ENCODE results near the gene SUPV3L1.

Gene SUPV3L1

GRCh38 chr10:69201045-69201444 lies 21.0 kb downstream of the SUPV3L1 start:
- DNase-seq = no peak

GRCh38 chr10:69202332-69202731 lies 22.3 kb downstream of the SUPV3L1 start:
- DNase-seq = no peak

GRCh38 chr10:69208761-69209160 lies 28.7 kb downstream of the SUPV3L1 start:
- DNase-seq = no peak

GRCh38 chr10:69209787-69210484 lies 29.9 kb downstream of the SUPV3L1 start:
- no peak for DNase-seq

- no peak for DNase-seq
These were observed 31.1 kb downstream of the SUPV3L1 start for GRCh38 chr10:69211104-69211503.

GRCh38 chr10:69211524-69211923 lies 31.5 kb downstream of the SUPV3L1 start:
- no peak for DNase-seq

- DNase-seq = no peak
These were observed 33.7 kb downstream of the SUPV3L1 start for GRCh38 chr10:69213591-69214311.

GRCh38 chr10:69214666-69215131 lies 34.7 kb downstream of the SUPV3L1 start:
- no peak for DNase-seq

GRCh38 chr10:69215405-69216171 lies 35.6 kb downstream of the SUPV3L1 start:
- DNase-seq = no peak

- no peak for DNase-seq
These were observed 36.6 kb downstream of the SUPV3L1 start for GRCh38 chr10:69216577-69217118.

GRCh38 chr10:69217119-69217754 lies 37.2 kb downstream of the SUPV3L1 start:
- no peak for DNase-seq

- no peak for DNase-seq
These were observed 38.8 kb downstream of the SUPV3L1 start for GRCh38 chr10:69218831-69219230.

GRCh38 chr10:69220041-69220451 lies 40.0 kb downstream of the SUPV3L1 start, which contains the start of gene HKDC1:
Gene HKDC1, plus strand, starts transcription at chr10:69220332. Its CDS starts 104 bp downstream, at chr10:69220436.
- peak in 5 of 58 donors; percentile 7 to 26 (median 8) for DNase-seq

- no peak for DNase-seq
These were observed 40.5 kb downstream of the SUPV3L1 start for GRCh38 chr10:69220507-69220906.

- no peak for DNase-seq
These were observed 42.4 kb downstream of the SUPV3L1 start for GRCh38 chr10:69222157-69223027.

GRCh38 chr10:69223028-69223342 lies 43.0 kb downstream of the SUPV3L1 start:
- no peak for DNase-seq

- DNase-seq = no peak
These were observed 45.0 kb downstream of the SUPV3L1 start for GRCh38 chr10:69224862-69225657.

- DNase-seq = no peak
These were observed 45.6 kb downstream of the SUPV3L1 start for GRCh38 chr10:69225681-69226080.

GRCh38 chr10:69226919-69227450 lies 47.0 kb downstream of the SUPV3L1 start:
- no peak for DNase-seq
